ENCODE data around the gene DUOX1. TPM values are rescaled to one million over a fixed set of nuclear protein-coding genes. Genes with fewer than 3 reads are reported as not detected.

The DUOX1 gene
- total RNA-seq, 1 experiment from 2014 or later: 15.1 TPM

GRCh38 chr15:45150481-45150880, 20.7 kb downstream of the DUOX1 start:
- ChIA-PET CTCF (interaction anchor here (1.3 to 1.8 kb wide), 3 partner anchors 9 to 23 kb away, joined by 3 to 13 read pairs (median 4); no protein-coding TSS in a partner anchor), POLR2A (interaction anchor here (0.8 to 2.0 kb wide), 4 partner anchors 9 to 129 kb away, joined by 3 to 5 read pairs (median 4); partner anchors contain the start of gene DUOX1)
- H3K9me3 Mint-ChIP-seq (ENCODE audit: unreplicated experiment): no peaks in the 10 kb centered on the region
- BruUV-seq (replicated peaks): no TSS peak
- DNase-seq (ENCODE audit: unreplicated experiment): no peak
- peaks cover 9% of the 10 kb centered on the region for H3K36me3 Mint-ChIP-seq (ENCODE audit: insufficient read depth, unreplicated experiment)
- H3K27me3 Mint-ChIP-seq (ENCODE audit: insufficient read depth, unreplicated experiment): no peaks in the 10 kb centered on the region
- H3K4me3 Mint-ChIP-seq (ENCODE audit: unreplicated experiment): no peak overlapping the region
- H3K4me1 Mint-ChIP-seq (ENCODE audit: insufficient read depth, unreplicated experiment): peaks cover 19% of the 10 kb centered on the region
- intact Hi-C loops (cut with micrococcal nuclease): no loop called here
- TF ChIP-seq CTCF (IDR thresholded peaks at IDR 0.05; ENCODE audit: unreplicated experiment): no peak
- no peak overlapping the region for H3K27ac Mint-ChIP-seq (ENCODE audit: low read depth, unreplicated experiment)

DNA sequence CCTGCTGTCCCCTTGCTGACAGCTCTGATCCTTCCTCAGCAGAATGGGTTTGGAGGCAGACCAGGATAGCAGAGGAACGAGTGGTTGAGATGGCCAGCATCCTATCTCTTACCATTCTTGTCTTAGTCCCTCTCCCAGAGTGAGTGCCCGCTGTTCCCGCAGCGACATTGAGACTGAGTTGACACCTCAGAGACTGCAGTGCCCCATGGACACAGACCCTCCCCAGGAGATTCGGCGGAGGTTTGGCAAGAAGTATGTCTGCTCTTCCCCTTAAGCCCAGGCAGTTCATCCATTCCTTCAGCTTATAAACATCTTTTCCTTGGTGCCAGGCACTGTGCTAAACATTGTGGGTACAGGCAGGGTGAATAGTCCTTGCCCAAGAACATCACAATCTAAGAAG, 21.2 kb downstream of the DUOX1 start:
- H3K9me3 Mint-ChIP-seq (ENCODE audit: unreplicated experiment): no peaks in the 10 kb centered on the region
- no peak overlapping the region for H3K4me3 Mint-ChIP-seq (ENCODE audit: unreplicated experiment)
- DNase-seq (ENCODE audit: unreplicated experiment): no peak

GRCh38 chr15:45151998-45152828, 22.4 kb downstream of the DUOX1 start:
- DNase-seq (ENCODE audit: unreplicated experiment): no peak
- ChIA-PET POLR2A (no interaction called here), CTCF (interaction anchor here (1.8 kb wide), 1 partner anchor 25 kb away, joined by 13 read pairs; no protein-coding TSS in a partner anchor)
- Mint-ChIP-seq H3K4me3 (ENCODE audit: unreplicated experiment) (no peak overlapping the region), H3K27ac (ENCODE audit: low read depth, unreplicated experiment) (no peak overlapping the region), H3K27me3 (ENCODE audit: insufficient read depth, unreplicated experiment) (no peaks in the 10 kb centered on the region), H3K36me3 (ENCODE audit: insufficient read depth, unreplicated experiment) (peaks cover 7% of the 10 kb centered on the region), H3K4me1 (ENCODE audit: insufficient read depth, unreplicated experiment) (peaks cover 27% of the 10 kb centered on the region), H3K9me3 (ENCODE audit: unreplicated experiment) (no peaks in the 10 kb centered on the region)
- BruUV-seq (replicated peaks): no TSS peak
- intact Hi-C loops (cut with micrococcal nuclease): no loop called here
- no peak for TF ChIP-seq CTCF (IDR thresholded peaks at IDR 0.05; ENCODE audit: unreplicated experiment)

More for the DNA sequence above, 21.2 kb downstream of the DUOX1 start:
- ChIA-PET POLR2A (no interaction called here), CTCF (interaction anchor here (1.8 kb wide), 1 partner anchor 24 kb away, joined by 13 read pairs; no protein-coding TSS in a partner anchor)
- peaks cover 19% of the 10 kb centered on the region for H3K4me1 Mint-ChIP-seq (ENCODE audit: insufficient read depth, unreplicated experiment)
- no peak for TF ChIP-seq CTCF (IDR thresholded peaks at IDR 0.05; ENCODE audit: unreplicated experiment)
- peaks cover 7% of the 10 kb centered on the region for H3K36me3 Mint-ChIP-seq (ENCODE audit: insufficient read depth, unreplicated experiment)
- H3K27me3 Mint-ChIP-seq (ENCODE audit: insufficient read depth, unreplicated experiment): no peaks in the 10 kb centered on the region
- intact Hi-C loops (cut with micrococcal nuclease): no loop called here
- no peak overlapping the region for H3K27ac Mint-ChIP-seq (ENCODE audit: low read depth, unreplicated experiment)
- BruUV-seq (replicated peaks): no TSS peak

GRCh38 chr15:45155739-45156138, 25.9 kb downstream of the DUOX1 start:
- intact Hi-C loops (cut with micrococcal nuclease): no loop called here
- Mint-ChIP-seq H3K4me3 (ENCODE audit: unreplicated experiment) (no peak overlapping the region), H3K27ac (ENCODE audit: low read depth, unreplicated experiment) (no peak overlapping the region), H3K27me3 (ENCODE audit: insufficient read depth, unreplicated experiment) (no peaks in the 10 kb centered on the region), H3K36me3 (ENCODE audit: insufficient read depth, unreplicated experiment) (peaks cover 14% of the 10 kb centered on the region), H3K9me3 (ENCODE audit: unreplicated experiment) (no peaks in the 10 kb centered on the region), H3K4me1 (ENCODE audit: insufficient read depth, unreplicated experiment) (peaks cover 26% of the 10 kb centered on the region)
- TF ChIP-seq CTCF (IDR thresholded peaks at IDR 0.05; ENCODE audit: unreplicated experiment): no peak
- DNase-seq (ENCODE audit: unreplicated experiment): no peak
- no TSS peak for BruUV-seq (replicated peaks)
- POLR2A ChIA-PET: interaction anchor here (1.0 kb wide), 1 partner anchor 26 kb away, joined by 3 read pairs; the partner anchor contains the start of genes DUOX1 and DUOXA1
- CTCF ChIA-PET: interaction anchor here (0.6 to 10.8 kb wide), 7 partner anchors 9 to 244 kb away, joined by 3 to 93 read pairs (median 4); no protein-coding TSS in a partner anchor
